Panc1 (cell line): ENCODE results near the gene DNAJB8. TPM values are rescaled to one million over a fixed set of nuclear protein-coding genes. Genes with fewer than 3 reads are reported as not detected.

Experiments
- ATAC-seq: fragments of 200-7000 bp; cut with Tn5 transposase; 2 replicates; pipeline ENCODE4 v1.9.1; 2020; ENCODE audit warnings: mild to moderate bottlenecking, moderate library complexity
- BruUV-seq: library from RNA; stranded (reverse); fragments of 400-500 nt; replicated peaks from 2 replicates; lab custom pipeline; 2021; lab: Mats Ljungman, UMichigan
- CTCF ChIA-PET: fragments of 300-600 bp; sonication (Branson Sonifier 250); formaldehyde crosslinking; loops from one replicate; lab custom pipeline; 2022; ENCODE audit warnings: antibody characterized with exemption; lab: Charles Lee
- POLR2A ChIA-PET: fragments of 300-600 bp; sonication (Branson Sonifier 250); formaldehyde crosslinking; loops from one replicate; lab custom pipeline; 2022; ENCODE audit warnings: antibody characterized with exemption; lab: Charles Lee
- DNase-seq: peaks from one replicate; pipeline ENCODE4 v3.0.0-alpha.2; 2010; ENCODE audit warnings: low read depth, low spot score
- H3K27ac ChIP-seq: 2 replicates; pipeline ENCODE4 v1.5.1; 2011; ENCODE audit warnings: mild to moderate bottlenecking, low read length, inconsistent platforms
- H3K27me3 ChIP-seq: fragments of 200-500 bp; sonication (Bioruptor generic); 2 replicates; pipeline ENCODE4 v1.6.0; 2014; ENCODE audit warnings: low read length, inconsistent platforms; ENCODE audit not compliant: control insufficient read depth, insufficient read depth
- H3K36me3 ChIP-seq: fragments of 200-500 bp; sonication (Bioruptor generic); 2 replicates; pipeline ENCODE4 v1.5.1; 2014; ENCODE audit warnings: inconsistent platforms, mild to moderate bottlenecking, low read length, moderate library complexity; ENCODE audit not compliant: control insufficient read depth, insufficient read depth
- H3K4me1 ChIP-seq: 2 replicates; pipeline ENCODE4 v1.5.1; 2011; ENCODE audit warnings: inconsistent platforms, mild to moderate bottlenecking, low read length, moderate library complexity; ENCODE audit not compliant: control insufficient read depth, insufficient read depth
- H3K4me3 ChIP-seq, 2 experiments: 2 replicates each; pipeline ENCODE4 v1.5.1; 2011 to 2012; ENCODE audit warnings: low read depth in 2 of 2, low read length in 2 of 2, mild to moderate bottlenecking in 2 of 2, inconsistent platforms in 1 of 2, moderate library complexity in 1 of 2
- H3K9me3 ChIP-seq: fragments of 200-500 bp; sonication (Bioruptor generic); 2 replicates; pipeline ENCODE4 v1.5.1; 2014; ENCODE audit warnings: low read depth, mild to moderate bottlenecking, inconsistent platforms, low read length, moderate library complexity; ENCODE audit not compliant: control insufficient read depth, insufficient read depth
- CTCF ChIP-seq: fragments of 450-650 bp; IDR thresholded peaks from 2 replicates; pipeline ENCODE4 v1.5.1; 2017; ENCODE audit warnings: mild to moderate bottlenecking
- POLR2AphosphoS5 ChIP-seq: IDR thresholded peaks from 2 replicates; pipeline ENCODE4 v1.6.1; 2012; ENCODE audit warnings: mild to moderate bottlenecking, low read depth, low read length, moderate library complexity
- SIN3A ChIP-seq: IDR thresholded peaks from 2 replicates; pipeline ENCODE4 v1.6.1; 2012; ENCODE audit warnings: low read depth, mild to moderate bottlenecking, low read length, moderate library complexity, borderline replicate concordance; ENCODE audit not compliant: insufficient read depth
- TCF7L2 ChIP-seq: IDR thresholded peaks from 2 replicates; pipeline ENCODE4 v1.6.1; 2011; ENCODE audit warnings: mild to moderate bottlenecking, low read depth, low read length, inconsistent platforms
- in situ Hi-C: cut with HindIII; loops from 2 replicates; pipeline ENCODE4 v1.10.0; 2016; ENCODE audit warnings: low sequenced_read_pairs, low pct_unique_long_range_greater_than_20kb
- intact Hi-C: fragments of 100-400 bp; cut with micrococcal nuclease; formaldehyde crosslinking; loops from one replicate; pipeline ENCODE4 v1.10.0; 2022; ENCODE audit not compliant: unreplicated experiment
- total RNA-seq: library from RNA; stranded (reverse); gene quantifications from one replicate; pipeline ENCODE4 v1.2.1, GENCODE V29; 2021; ENCODE audit not compliant: unreplicated experiment
- TF ChIP-seq, protein P1 (sequence below), 2 experiments: IDR thresholded peaks; 2 replicates each; pipeline ENCODE4 v1.6.1; 2011 to 2012; ENCODE audit warnings: low read depth in 2 of 2, control low read depth in 1 of 2, low read length in 1 of 2, mild to moderate bottlenecking in 1 of 2, moderate library complexity in 1 of 2; ENCODE audit not compliant: insufficient read depth in 1 of 2

Gene DNAJB8
- total RNA-seq, 1 experiment from 2014 or later: not detected

- Histone ChIP-seq H3K27me3 (no peaks in the 10 kb centered on the region), H3K9me3 (no peaks in the 10 kb centered on the region), H3K27ac (no peak overlapping the region), H3K36me3 (no peaks in the 10 kb centered on the region), H3K4me3 (no peak overlapping the region; a peak in 1 of 4 replicates), H3K4me1 (no peaks in the 10 kb centered on the region)
- DNase-seq: no peak
- no peak for TF ChIP-seq TCF7L2
- TF ChIP-seq CTCF: no peak
- no peak for TF ChIP-seq POLR2AphosphoS5
- TF ChIP-seq SIN3A: no peak
- ChIA-PET CTCF (no interaction called here), POLR2A (no interaction called here)
- intact Hi-C loops (no loop called here), in situ Hi-C loops (no loop called here)
- peak; percentile 35; the same call in 1 of the 2 replicates for ATAC-seq
- no TSS peak for BruUV-seq
Measured at GRCh38 chr3:128455786-128456748, 10.6 kb downstream of the DNAJB8 start.

- in situ Hi-C loops (no loop called here), intact Hi-C loops (no loop called here)
- POLR2A ChIA-PET: no interaction called here
- BruUV-seq: no TSS peak
- TF ChIP-seq SIN3A: no peak
- TF ChIP-seq POLR2AphosphoS5: no peak
- TF ChIP-seq, protein P1, sequence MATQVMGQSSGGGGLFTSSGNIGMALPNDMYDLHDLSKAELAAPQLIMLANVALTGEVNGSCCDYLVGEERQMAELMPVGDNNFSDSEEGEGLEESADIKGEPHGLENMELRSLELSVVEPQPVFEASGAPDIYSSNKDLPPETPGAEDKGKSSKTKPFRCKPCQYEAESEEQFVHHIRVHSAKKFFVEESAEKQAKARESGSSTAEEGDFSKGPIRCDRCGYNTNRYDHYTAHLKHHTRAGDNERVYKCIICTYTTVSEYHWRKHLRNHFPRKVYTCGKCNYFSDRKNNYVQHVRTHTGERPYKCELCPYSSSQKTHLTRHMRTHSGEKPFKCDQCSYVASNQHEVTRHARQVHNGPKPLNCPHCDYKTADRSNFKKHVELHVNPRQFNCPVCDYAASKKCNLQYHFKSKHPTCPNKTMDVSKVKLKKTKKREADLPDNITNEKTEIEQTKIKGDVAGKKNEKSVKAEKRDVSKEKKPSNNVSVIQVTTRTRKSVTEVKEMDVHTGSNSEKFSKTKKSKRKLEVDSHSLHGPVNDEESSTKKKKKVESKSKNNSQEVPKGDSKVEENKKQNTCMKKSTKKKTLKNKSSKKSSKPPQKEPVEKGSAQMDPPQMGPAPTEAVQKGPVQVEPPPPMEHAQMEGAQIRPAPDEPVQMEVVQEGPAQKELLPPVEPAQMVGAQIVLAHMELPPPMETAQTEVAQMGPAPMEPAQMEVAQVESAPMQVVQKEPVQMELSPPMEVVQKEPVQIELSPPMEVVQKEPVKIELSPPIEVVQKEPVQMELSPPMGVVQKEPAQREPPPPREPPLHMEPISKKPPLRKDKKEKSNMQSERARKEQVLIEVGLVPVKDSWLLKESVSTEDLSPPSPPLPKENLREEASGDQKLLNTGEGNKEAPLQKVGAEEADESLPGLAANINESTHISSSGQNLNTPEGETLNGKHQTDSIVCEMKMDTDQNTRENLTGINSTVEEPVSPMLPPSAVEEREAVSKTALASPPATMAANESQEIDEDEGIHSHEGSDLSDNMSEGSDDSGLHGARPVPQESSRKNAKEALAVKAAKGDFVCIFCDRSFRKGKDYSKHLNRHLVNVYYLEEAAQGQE (IDR thresholded peaks at IDR 0.05; ENCODE audit: insufficient read depth in 1 of 2, low read depth in 2 of 2, low read length in 1 of 2): no peak
- TF ChIP-seq TCF7L2: no peak
- no peak for TF ChIP-seq CTCF
- Histone ChIP-seq H3K27me3 (no peaks in the 10 kb centered on the region), H3K27ac (no peak overlapping the region), H3K4me3 (no peak overlapping the region), H3K4me1 (no peaks in the 10 kb centered on the region), H3K36me3 (no peaks in the 10 kb centered on the region), H3K9me3 (no peaks in the 10 kb centered on the region)
- DNase-seq (no peak), ATAC-seq (no peak)
- CTCF ChIA-PET: no interaction called here
Measured at GRCh38 chr3:128455116-128455515, 11.6 kb downstream of the DNAJB8 start.
